ENCODE measurements around the gene DVL2. TPM values are rescaled to one million over a fixed set of nuclear protein-coding genes. Genes with fewer than 3 reads are reported as not detected.

The DVL2 gene
- polyA plus RNA-seq, 1 donor from 2014 or later: 41.1 TPM

DNA sequence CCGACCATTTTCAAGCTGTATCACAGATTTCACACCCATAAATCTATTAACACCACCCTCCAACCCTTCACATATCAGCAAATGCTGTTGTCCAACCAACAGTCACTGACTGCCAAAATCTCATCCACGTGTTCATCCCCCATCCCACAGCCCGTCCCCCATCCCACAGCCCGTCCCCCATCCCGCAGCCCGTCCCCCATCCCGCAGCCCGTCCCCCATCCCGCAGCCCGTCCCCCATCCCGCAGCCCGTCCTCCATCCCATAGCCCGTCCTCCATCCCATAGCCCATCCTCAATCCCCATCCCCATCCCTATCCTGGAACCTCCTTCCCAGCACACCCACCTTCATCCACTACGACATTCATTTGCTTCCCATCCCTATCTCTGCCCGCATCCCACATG is 28.8 kb downstream of the DVL2 start:
- no peaks in the 10 kb centered on the region for H3K9me2 ChIP-seq (ENCODE audit: insufficient read depth, low read length)
- H3K79me2 ChIP-seq (replicated peaks; ENCODE audit: insufficient read depth, low read length): peaks cover 43% of the 10 kb centered on the region
- H3K9me3 ChIP-seq (ENCODE audit: low read length): no peaks in the 10 kb centered on the region
- H3K27me3 ChIP-seq (ENCODE audit: insufficient read depth, low read depth, low read length): no peaks in the 10 kb centered on the region
- peak overlapping the region; percentile 75 for H3K4me3 ChIP-seq (ENCODE audit: low read length)
- H3F3A ChIP-seq (ENCODE audit: insufficient read depth, low read length, poor library complexity, severe bottlenecking): no peaks in the 10 kb centered on the region
- no peaks in the 10 kb centered on the region for H4K20me1 ChIP-seq (ENCODE audit: insufficient read depth)
- H2AFZ ChIP-seq (ENCODE audit: low read depth, low read length): peak overlapping the region; percentile 46
- peak overlapping the region; percentile 87 for H3K9ac ChIP-seq (ENCODE audit: low read length)
- H3K36me3 ChIP-seq (ENCODE audit: insufficient read depth, low read length): no peaks in the 10 kb centered on the region
- peak overlapping the region; percentile 96 for H3K27ac ChIP-seq (ENCODE audit: low read length)
- peak overlapping the region; percentile 95 for H3K4me2 ChIP-seq (ENCODE audit: low read length)
- TF ChIP-seq SMC3 (conservative IDR thresholded peaks at IDR 0.05; ENCODE audit: poor library complexity): no peak
- TF ChIP-seq, protein P1, sequence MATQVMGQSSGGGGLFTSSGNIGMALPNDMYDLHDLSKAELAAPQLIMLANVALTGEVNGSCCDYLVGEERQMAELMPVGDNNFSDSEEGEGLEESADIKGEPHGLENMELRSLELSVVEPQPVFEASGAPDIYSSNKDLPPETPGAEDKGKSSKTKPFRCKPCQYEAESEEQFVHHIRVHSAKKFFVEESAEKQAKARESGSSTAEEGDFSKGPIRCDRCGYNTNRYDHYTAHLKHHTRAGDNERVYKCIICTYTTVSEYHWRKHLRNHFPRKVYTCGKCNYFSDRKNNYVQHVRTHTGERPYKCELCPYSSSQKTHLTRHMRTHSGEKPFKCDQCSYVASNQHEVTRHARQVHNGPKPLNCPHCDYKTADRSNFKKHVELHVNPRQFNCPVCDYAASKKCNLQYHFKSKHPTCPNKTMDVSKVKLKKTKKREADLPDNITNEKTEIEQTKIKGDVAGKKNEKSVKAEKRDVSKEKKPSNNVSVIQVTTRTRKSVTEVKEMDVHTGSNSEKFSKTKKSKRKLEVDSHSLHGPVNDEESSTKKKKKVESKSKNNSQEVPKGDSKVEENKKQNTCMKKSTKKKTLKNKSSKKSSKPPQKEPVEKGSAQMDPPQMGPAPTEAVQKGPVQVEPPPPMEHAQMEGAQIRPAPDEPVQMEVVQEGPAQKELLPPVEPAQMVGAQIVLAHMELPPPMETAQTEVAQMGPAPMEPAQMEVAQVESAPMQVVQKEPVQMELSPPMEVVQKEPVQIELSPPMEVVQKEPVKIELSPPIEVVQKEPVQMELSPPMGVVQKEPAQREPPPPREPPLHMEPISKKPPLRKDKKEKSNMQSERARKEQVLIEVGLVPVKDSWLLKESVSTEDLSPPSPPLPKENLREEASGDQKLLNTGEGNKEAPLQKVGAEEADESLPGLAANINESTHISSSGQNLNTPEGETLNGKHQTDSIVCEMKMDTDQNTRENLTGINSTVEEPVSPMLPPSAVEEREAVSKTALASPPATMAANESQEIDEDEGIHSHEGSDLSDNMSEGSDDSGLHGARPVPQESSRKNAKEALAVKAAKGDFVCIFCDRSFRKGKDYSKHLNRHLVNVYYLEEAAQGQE (IDR thresholded peaks at IDR 0.05; ENCODE audit: borderline replicate concordance): no peak
- no peak for TF ChIP-seq MXI1 (conservative IDR thresholded peaks at IDR 0.05; ENCODE audit: poor library complexity, severe bottlenecking)
- no peak for TF ChIP-seq POLR2AphosphoS5 (IDR thresholded peaks at IDR 0.05)
- TF ChIP-seq EZH2 (IDR thresholded peaks at IDR 0.05; ENCODE audit: borderline replicate concordance, insufficient read depth, low read length, poor library complexity, severe bottlenecking): no peak
- no peak for TF ChIP-seq RAD21 (conservative IDR thresholded peaks at IDR 0.05)
- no peak for TF ChIP-seq EP300 (conservative IDR thresholded peaks at IDR 0.05; ENCODE audit: poor library complexity, severe bottlenecking)
- TF ChIP-seq, protein P2, sequence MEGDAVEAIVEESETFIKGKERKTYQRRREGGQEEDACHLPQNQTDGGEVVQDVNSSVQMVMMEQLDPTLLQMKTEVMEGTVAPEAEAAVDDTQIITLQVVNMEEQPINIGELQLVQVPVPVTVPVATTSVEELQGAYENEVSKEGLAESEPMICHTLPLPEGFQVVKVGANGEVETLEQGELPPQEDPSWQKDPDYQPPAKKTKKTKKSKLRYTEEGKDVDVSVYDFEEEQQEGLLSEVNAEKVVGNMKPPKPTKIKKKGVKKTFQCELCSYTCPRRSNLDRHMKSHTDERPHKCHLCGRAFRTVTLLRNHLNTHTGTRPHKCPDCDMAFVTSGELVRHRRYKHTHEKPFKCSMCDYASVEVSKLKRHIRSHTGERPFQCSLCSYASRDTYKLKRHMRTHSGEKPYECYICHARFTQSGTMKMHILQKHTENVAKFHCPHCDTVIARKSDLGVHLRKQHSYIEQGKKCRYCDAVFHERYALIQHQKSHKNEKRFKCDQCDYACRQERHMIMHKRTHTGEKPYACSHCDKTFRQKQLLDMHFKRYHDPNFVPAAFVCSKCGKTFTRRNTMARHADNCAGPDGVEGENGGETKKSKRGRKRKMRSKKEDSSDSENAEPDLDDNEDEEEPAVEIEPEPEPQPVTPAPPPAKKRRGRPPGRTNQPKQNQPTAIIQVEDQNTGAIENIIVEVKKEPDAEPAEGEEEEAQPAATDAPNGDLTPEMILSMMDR (IDR thresholded peaks at IDR 0.05; ENCODE audit: poor library complexity, severe bottlenecking): no peak
- TF ChIP-seq TAF1 (IDR thresholded peaks at IDR 0.05; ENCODE audit: low read depth): no peak

DNA sequence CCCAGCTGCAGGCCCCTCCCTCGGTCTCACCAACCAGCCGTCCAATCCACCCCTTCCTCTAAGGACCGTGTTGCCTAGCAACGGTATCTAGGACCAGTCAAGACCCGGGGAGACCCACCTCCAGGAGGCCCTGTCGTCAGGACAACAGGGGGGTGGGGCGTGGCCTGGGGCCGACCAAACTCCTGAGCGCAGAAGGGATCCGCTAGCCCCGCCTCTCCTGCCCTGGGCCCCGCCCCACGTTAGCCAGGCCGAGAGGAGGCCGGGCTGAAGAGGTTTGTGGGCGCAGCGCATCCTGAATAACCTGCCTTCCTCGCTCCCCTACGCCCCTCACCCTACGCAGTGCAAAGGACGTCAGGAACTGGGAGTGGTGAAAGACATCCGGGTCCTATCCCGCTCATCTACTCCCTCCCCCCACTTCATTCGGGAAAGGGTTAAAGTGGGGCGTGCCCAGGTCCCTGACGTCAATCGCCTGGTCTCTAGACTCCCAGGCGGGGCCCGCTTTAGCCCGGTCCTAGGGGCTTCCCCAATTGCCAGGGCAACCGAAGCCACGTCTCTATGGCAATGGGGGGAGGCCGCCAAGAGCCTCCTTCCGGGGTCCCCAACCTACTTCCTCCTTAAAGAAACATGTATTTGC is 29.4 kb downstream of the DVL2 start:
- Histone ChIP-seq H3K4me3 (ENCODE audit: low read length) (peak overlapping the region; percentile 75), H2AFZ (ENCODE audit: low read depth, low read length) (peak overlapping the region; percentile 46), H3K9me2 (ENCODE audit: insufficient read depth, low read length) (no peaks in the 10 kb centered on the region), H3K27ac (ENCODE audit: low read length) (peak overlapping the region; percentile 96), H4K20me1 (ENCODE audit: insufficient read depth) (no peaks in the 10 kb centered on the region), H3K9me3 (ENCODE audit: low read length) (no peaks in the 10 kb centered on the region), H3K4me2 (ENCODE audit: low read length) (peak overlapping the region; percentile 95), H3F3A (ENCODE audit: insufficient read depth, low read length, poor library complexity, severe bottlenecking) (no peaks in the 10 kb centered on the region), H3K9ac (ENCODE audit: low read length) (peak overlapping the region; percentile 87), H3K27me3 (ENCODE audit: insufficient read depth, low read depth, low read length) (no peaks in the 10 kb centered on the region), H3K79me2 (replicated peaks; ENCODE audit: insufficient read depth, low read length) (peaks cover 38% of the 10 kb centered on the region), H3K36me3 (ENCODE audit: insufficient read depth, low read length) (no peaks in the 10 kb centered on the region)
- TF ChIP-seq RAD21 (conservative IDR thresholded peaks at IDR 0.05): peak; percentile 35
- peak; percentile 81 for TF ChIP-seq MXI1 (conservative IDR thresholded peaks at IDR 0.05; ENCODE audit: poor library complexity, severe bottlenecking)
- peak; percentile 85 for TF ChIP-seq EP300 (conservative IDR thresholded peaks at IDR 0.05; ENCODE audit: poor library complexity, severe bottlenecking)
- TF ChIP-seq POLR2AphosphoS5 (IDR thresholded peaks at IDR 0.05): peak; percentile 96
- TF ChIP-seq, protein P1 (IDR thresholded peaks at IDR 0.05; ENCODE audit: borderline replicate concordance): no peak
- TF ChIP-seq, protein P2 (IDR thresholded peaks at IDR 0.05; ENCODE audit: poor library complexity, severe bottlenecking): no peak
- peak; percentile 54 for TF ChIP-seq SMC3 (conservative IDR thresholded peaks at IDR 0.05; ENCODE audit: poor library complexity)
- no peak for TF ChIP-seq EZH2 (IDR thresholded peaks at IDR 0.05; ENCODE audit: borderline replicate concordance, insufficient read depth, low read length, poor library complexity, severe bottlenecking)
- TF ChIP-seq TAF1 (IDR thresholded peaks at IDR 0.05; ENCODE audit: low read depth): no peak
